Esophagus (tissue), 2 donors: ENCODE results near the gene MBD3L2B. TPM values are rescaled to one million over a fixed set of nuclear protein-coding genes. Genes with fewer than 3 reads are reported as not detected.
"Not testable (repeated sequence)": the region's sequence is repeated elsewhere in the genome, so short reads cannot be mapped to it uniquely, and the experiment has no call there.

ENCODE experiments used
- H3K27ac ChIP-seq, 2 donors: one replicate each; pipeline ENCODE4 v1.5.1; 2013; ENCODE audit warnings: low read depth in 2 of 2, mild to moderate bottlenecking in 2 of 2, inconsistent platforms in 1 of 2, low read length in 1 of 2, moderate library complexity in 1 of 2
- H3K27me3 ChIP-seq, 2 donors: one replicate each; pipeline ENCODE4 v1.6.1; 2013; ENCODE audit warnings: low read length in 2 of 2, control low read depth in 1 of 2, mild to moderate bottlenecking in 1 of 2; ENCODE audit not compliant: insufficient read depth in 2 of 2, control insufficient read depth in 1 of 2
- H3K36me3 ChIP-seq, 2 donors: one replicate each; pipeline ENCODE4 v1.6.1; 2013; ENCODE audit warnings: low read length in 1 of 2; ENCODE audit not compliant: control insufficient read depth in 2 of 2, insufficient read depth in 2 of 2
- H3K4me1 ChIP-seq, 2 donors: one replicate each; pipeline ENCODE4 v1.6.1; 2013; ENCODE audit warnings: low read length in 1 of 2; ENCODE audit not compliant: control insufficient read depth in 2 of 2, insufficient read depth in 2 of 2
- H3K4me3 ChIP-seq, 2 donors: one replicate each; pipeline ENCODE4 v1.5.1; 2013; ENCODE audit warnings: low read length in 2 of 2, mild to moderate bottlenecking in 2 of 2, low read depth in 1 of 2, moderate library complexity in 1 of 2
- H3K9me3 ChIP-seq, 2 donors: one replicate each; pipeline ENCODE4 v1.6.1; 2013; ENCODE audit warnings: mild to moderate bottlenecking in 2 of 2, low read depth in 1 of 2, low read length in 1 of 2, moderate library complexity in 1 of 2; ENCODE audit not compliant: control insufficient read depth in 2 of 2, insufficient read depth in 1 of 2
- WGBS, 2 donors: extraction: QIAGEN DNeasy Blood & Tissue Kit; methylation state at CpG; one replicate each; pipeline ENCODE4 v1.1.7; 2013; 5-methylcytosine and 5-hydroxymethylcytosine counted together
- polyA plus RNA-seq, 2 donors: library from polyadenylated mRNA; stranded (reverse); fragments of 200-250 nt; gene quantifications; one replicate each; pipeline ENCODE4 v1.2.3, GENCODE V29; 2013
- donor health status: healthy with polysubstance abuse.
- donor health status: Bipolar disorder and iron deficiency.

Gene MBD3L2B
- polyA plus RNA-seq, 2 donors: not detected

GRCh38 chr19:7028790-7029189 lies 7.6 kb upstream of the MBD3L2B start:
- H3K4me1 ChIP-seq, H3K36me3 ChIP-seq, H3K27ac ChIP-seq, H3K9me3 ChIP-seq, H3K27me3 ChIP-seq, H3K4me3 ChIP-seq: not testable (repeated sequence)
- no CpG with 5 or more reads among the region's 1 CpG for WGBS, 2 donors

- Histone ChIP-seq H3K36me3 (no peaks in the 10 kb centered on the region), H3K4me1 (no peaks in the 10 kb centered on the region), H3K4me3 (no peak overlapping the region), H3K27ac (no peak overlapping the region), H3K9me3 (no peaks in the 10 kb centered on the region), H3K27me3 (no peaks in the 10 kb centered on the region)
- WGBS, 2 donors: 72 to 74% methylated on average over 6 of the region's 6 CpGs
Measured at GRCh38 chr19:7018828-7019227, 2.4 kb downstream of the MBD3L2B start.

- H3K27me3 ChIP-seq: no peaks in the 10 kb centered on the region
- H3K27ac ChIP-seq: no peak overlapping the region
- no peaks in the 10 kb centered on the region for H3K36me3 ChIP-seq
- H3K4me1 ChIP-seq: no peaks in the 10 kb centered on the region
- WGBS, 2 donors: 60 to 63% methylated on average over 4 of the region's 4 CpGs
- no peak overlapping the region for H3K4me3 ChIP-seq
- H3K9me3 ChIP-seq: no peaks in the 10 kb centered on the region
Measured at GRCh38 chr19:7013678-7014077, 7.6 kb downstream of the MBD3L2B start.

GRCh38 chr19:7010722-7011593 lies 10.3 kb downstream of the MBD3L2B start:
- no peaks in the 10 kb centered on the region for H3K27me3 ChIP-seq
- no peaks in the 10 kb centered on the region for H3K9me3 ChIP-seq
- no peak overlapping the region for H3K27ac ChIP-seq
- no peaks in the 10 kb centered on the region for H3K36me3 ChIP-seq
- H3K4me3 ChIP-seq: no peak overlapping the region
- H3K4me1 ChIP-seq: no peaks in the 10 kb centered on the region
- WGBS, 2 donors: 81 to 84% methylated on average over 12 of the region's 12 CpGs

- Histone ChIP-seq H3K27ac (no peak overlapping the region), H3K9me3 (no peaks in the 10 kb centered on the region), H3K4me3 (no peak overlapping the region), H3K36me3 (no peaks in the 10 kb centered on the region), H3K27me3 (no peaks in the 10 kb centered on the region), H3K4me1 (no peaks in the 10 kb centered on the region)
- 39 to 55% methylated on average over 4 of the region's 4 CpGs for WGBS, 2 donors
Measured at GRCh38 chr19:7007859-7008258, 13.4 kb downstream of the MBD3L2B start.

- Histone ChIP-seq H3K4me1 (no peaks in the 10 kb centered on the region), H3K4me3 (no peak overlapping the region), H3K27ac (no peak overlapping the region), H3K9me3 (no peaks in the 10 kb centered on the region), H3K27me3 (no peaks in the 10 kb centered on the region), H3K36me3 (no peaks in the 10 kb centered on the region)
- 81 to 82% methylated on average over 11 of the region's 11 CpGs for WGBS, 2 donors
Measured at GRCh38 chr19:7006135-7006704, 15.0 kb downstream of the MBD3L2B start.

- Histone ChIP-seq H3K9me3 (no peaks in the 10 kb centered on the region), H3K27me3 (no peaks in the 10 kb centered on the region), H3K4me1 (no peaks in the 10 kb centered on the region), H3K27ac (no peak overlapping the region), H3K4me3 (no peak overlapping the region), H3K36me3 (no peaks in the 10 kb centered on the region)
- 55 to 58% methylated on average over 18 of the region's 18 CpGs for WGBS, 2 donors
Measured at GRCh38 chr19:7004313-7004931, 16.8 kb downstream of the MBD3L2B start.

- no peak overlapping the region for H3K27ac ChIP-seq
- no peak overlapping the region for H3K4me3 ChIP-seq
- no peaks in the 10 kb centered on the region for H3K4me1 ChIP-seq
- 71 to 81% methylated on average over 1 of the region's 1 CpG for WGBS, 2 donors
- H3K9me3 ChIP-seq: no peaks in the 10 kb centered on the region
- no peaks in the 10 kb centered on the region for H3K27me3 ChIP-seq
- H3K36me3 ChIP-seq: no peaks in the 10 kb centered on the region
Measured at GRCh38 chr19:7000816-7001215, 20.4 kb downstream of the MBD3L2B start.

GRCh38 chr19:7000333-7000732 lies 20.9 kb downstream of the MBD3L2B start:
- H3K4me1 ChIP-seq: peaks cover 0 to 2% of the 10 kb centered on the region in 2 donors
- WGBS, 2 donors: 55 to 62% methylated on average over 3 of the region's 3 CpGs
- no peak overlapping the region for H3K4me3 ChIP-seq
- H3K9me3 ChIP-seq: peaks cover 0 to 2% of the 10 kb centered on the region in 2 donors
- no peaks in the 10 kb centered on the region for H3K27me3 ChIP-seq
- no peaks in the 10 kb centered on the region for H3K36me3 ChIP-seq
- H3K27ac ChIP-seq: no peak overlapping the region
